ENCODE data around the gene SSBP2.

Gene SSBP2

GRCh38 chr5:81577091-81577490 lies 173.8 kb downstream of the SSBP2 start:
- no peak for DNase-seq

GRCh38 chr5:81575924-81576323 lies 175.0 kb downstream of the SSBP2 start:
- no peak for DNase-seq

- DNase-seq = no peak
These were observed 178.7 kb downstream of the SSBP2 start for GRCh38 chr5:81572201-81572600.

- no peak for DNase-seq
These were observed 192.7 kb downstream of the SSBP2 start for GRCh38 chr5:81558188-81558587.

- DNase-seq = no peak
These were observed 194.1 kb downstream of the SSBP2 start for GRCh38 chr5:81556809-81557208.

GRCh38 chr5:81555865-81556264 lies 195.0 kb downstream of the SSBP2 start:
- DNase-seq = no peak

GRCh38 chr5:81554647-81555046 lies 196.2 kb downstream of the SSBP2 start:
- DNase-seq = no peak

- no peak for DNase-seq
These were observed 197.2 kb downstream of the SSBP2 start for GRCh38 chr5:81553567-81554212.

GRCh38 chr5:81552852-81553566 lies 197.9 kb downstream of the SSBP2 start:
- no peak for DNase-seq

GRCh38 chr5:81549123-81549522 lies 201.8 kb downstream of the SSBP2 start:
- DNase-seq = no peak

GRCh38 chr5:81547001-81547400 lies 203.9 kb downstream of the SSBP2 start:
- no peak for DNase-seq

GRCh38 chr5:81545911-81546310 lies 205.0 kb downstream of the SSBP2 start:
- DNase-seq = no peak

- no peak for DNase-seq
These were observed 206.4 kb downstream of the SSBP2 start for GRCh38 chr5:81544351-81545018.

GRCh38 chr5:81542242-81542641 lies 208.7 kb downstream of the SSBP2 start:
- DNase-seq = no peak

GRCh38 chr5:81537905-81538547 lies 212.9 kb downstream of the SSBP2 start:
- DNase-seq = no peak

GRCh38 chr5:81534441-81534840 lies 216.5 kb downstream of the SSBP2 start:
- no peak for DNase-seq

- no peak for DNase-seq
These were observed 217.1 kb downstream of the SSBP2 start for GRCh38 chr5:81533629-81534405.

- DNase-seq = no peak
These were observed 220.0 kb downstream of the SSBP2 start for GRCh38 chr5:81530919-81531318.

- DNase-seq = no peak
These were observed 225.2 kb downstream of the SSBP2 start for GRCh38 chr5:81525690-81526089.

GRCh38 chr5:81524015-81524414 lies 226.9 kb downstream of the SSBP2 start:
- DNase-seq = no peak

GRCh38 chr5:81522571-81522970 lies 228.3 kb downstream of the SSBP2 start:
- DNase-seq = no peak

GRCh38 chr5:81520769-81521168 lies 230.1 kb downstream of the SSBP2 start:
- no peak for DNase-seq

Measured in activated gamma-delta T cell treated with Interleukin-2 at 50 U/mL for 16 hours (primary cell).